K562 (cell line): ENCODE measurements around the gene KRT76. TPM values are rescaled to one million over a fixed set of nuclear protein-coding genes. Genes with fewer than 3 reads are reported as not detected.

Experiments used
- ATAC-seq: fragments of 200-7000 bp; cut with Tn5 transposase; 3 replicates; pipeline ENCODE4 v1.9.1; 2020; ENCODE audit warnings: moderate library complexity
- BruUV-seq: library from RNA; stranded (reverse); fragments of 400-500 nt; replicated peaks from 2 replicates; lab custom pipeline; 2021; lab: Mats Ljungman, UMichigan
- CTCF ChIA-PET: fragments of 300-600 bp; formaldehyde crosslinking; extraction: SDS; loops from one replicate; lab custom pipeline; 2021; ENCODE audit warnings: low intra/inter-chr PET ratio; lab: Yijun Ruan, JAX
- POLR2A ChIA-PET: fragments of 300-600, 350-650 bp; sonication (Branson Sonifier 250); formaldehyde crosslinking; extraction: SDS; loops from one replicate; lab custom pipeline; 2021; ENCODE audit warnings: antibody characterized with exemption, inconsistent platforms; lab: Yijun Ruan, JAX
- DNase-seq, 4 experiments: peaks; one replicate each; pipeline versions ENCODE4 v3.0.0 to v3.0.0-alpha.2; 2011 to 2018; ENCODE audit warnings: low spot score in 3 of 4, mixed read lengths in 3 of 4; ENCODE audit errors: extremely low read depth in 1 of 4
- FAIRE-seq: peaks from 2 replicates; lab custom pipeline; 2011; peaks lifted over from hg19 to GRCh38; lab: Jason Lieb, UNC
- H2AFZ ChIP-seq: 2 replicates; pipeline ENCODE4 v1.6.0; 2011; ENCODE audit warnings: low read depth, low read length, control low read depth, inconsistent platforms
- H3K27ac ChIP-seq: fragments of 200-600 bp; 3 replicates; pipeline ENCODE4 v1.8.0; 2011; ENCODE audit warnings: low read depth, mild to moderate bottlenecking, control low read depth, inconsistent platforms, low read length, moderate library complexity, mixed read lengths; ENCODE audit errors: extremely low read depth
- H3K27me3 ChIP-seq, 2 experiments: fragments of 300-600 bp in 1 of 2; 2 replicates in 1 of 2; 3 replicates in 1 of 2; pipeline versions ENCODE4 v1.6.0 to v1.8.0; 2011; ENCODE audit warnings: inconsistent platforms in 2 of 2, low read length in 2 of 2, mild to moderate bottlenecking in 1 of 2, mixed read lengths in 1 of 2, moderate library complexity in 1 of 2; ENCODE audit not compliant: control insufficient read depth in 2 of 2, insufficient read depth in 2 of 2
- H3K36me3 ChIP-seq: fragments of 300-600 bp; 3 replicates; pipeline ENCODE4 v1.8.0; 2011; ENCODE audit warnings: mild to moderate bottlenecking, low read length, inconsistent platforms; ENCODE audit not compliant: control insufficient read depth, insufficient read depth
- H3K4me1 ChIP-seq, 2 experiments: fragments of 200-600 bp in 1 of 2; replicated peaks in 1 of 2; 2 replicates in 1 of 2; 3 replicates in 1 of 2; pipeline versions ENCODE4 v1.5.1 to v1.8.0; 2011; ENCODE audit warnings: inconsistent platforms in 2 of 2, low read length in 2 of 2, mild to moderate bottlenecking in 1 of 2, mixed read lengths in 1 of 2, moderate library complexity in 1 of 2; ENCODE audit not compliant: control insufficient read depth in 2 of 2, insufficient read depth in 2 of 2
- H3K4me2 ChIP-seq: 2 replicates; pipeline ENCODE4 v1.6.1; 2011; ENCODE audit warnings: low read length, control low read depth, inconsistent platforms, mixed read lengths; ENCODE audit not compliant: insufficient read depth
- H3K4me3 ChIP-seq: fragments of 200-600 bp; sonication (generic), shearing (Covaris generic); 2 replicates; pipeline ENCODE4 v1.5.1; 2016; ENCODE audit warnings: control low read depth, inconsistent platforms
- H3K79me2 ChIP-seq: fragments of 200-600 bp; 3 replicates; pipeline ENCODE4 v1.8.0; 2011; ENCODE audit warnings: low read length, inconsistent platforms; ENCODE audit not compliant: control insufficient read depth, insufficient read depth
- H3K9ac ChIP-seq, 2 experiments: 2 replicates each; pipeline versions ENCODE4 v1.6.0 to v1.6.1; 2011; ENCODE audit warnings: low read depth in 2 of 2, low read length in 2 of 2, control low read depth in 1 of 2, inconsistent platforms in 1 of 2, mild to moderate bottlenecking in 1 of 2, mixed read lengths in 1 of 2; ENCODE audit not compliant: insufficient read depth in 1 of 2
- H3K9me1 ChIP-seq: one replicate; pipeline ENCODE4 v1.6.0; 2011; ENCODE audit warnings: inconsistent platforms, mild to moderate bottlenecking, low read length, moderate library complexity; ENCODE audit not compliant: control insufficient read depth, insufficient read depth
- H3K9me3 ChIP-seq: replicated peaks from 2 replicates; pipeline ENCODE4 v1.5.1; 2011; ENCODE audit warnings: low read depth, low read length, inconsistent platforms; ENCODE audit not compliant: control insufficient read depth, insufficient read depth
- H4K20me1 ChIP-seq: replicated peaks from 2 replicates; pipeline ENCODE4 v1.6.1; 2011; ENCODE audit warnings: low read length, inconsistent platforms, mixed read lengths; ENCODE audit not compliant: control insufficient read depth, insufficient read depth
- BHLHE40 ChIP-seq: IDR thresholded peaks from 2 replicates; pipeline ENCODE4 v1.6.1; 2011; ENCODE audit warnings: low read length, improper control_type of control experiment
- CEBPB ChIP-seq: fragments of 450-650 bp; IDR thresholded peaks from 2 replicates; pipeline ENCODE4 v1.6.1; 2016; ENCODE audit warnings: missing genetic modification characterization, missing compliant biosample characterization
- HDAC8 ChIP-seq: fragments of 450-650 bp; IDR thresholded peaks from 2 replicates; pipeline ENCODE4 v1.6.1; 2016; ENCODE audit warnings: mild to moderate bottlenecking, missing genetic modification characterization, moderate library complexity, missing compliant biosample characterization
- HOMEZ ChIP-seq: fragments of 250-450 bp; sonication (Bioruptor Pico); IDR thresholded peaks from 2 replicates; pipeline ENCODE4 v1.4.0; 2020; ENCODE audit warnings: mild to moderate bottlenecking, moderate library complexity
- HOXB6 ChIP-seq: fragments of 250-450 bp; sonication (Bioruptor Pico); IDR thresholded peaks from 2 replicates; pipeline ENCODE4 v1.5.1; 2022; ENCODE audit warnings: mild to moderate bottlenecking, borderline replicate concordance
- KAT2B ChIP-seq: IDR thresholded peaks from one replicate; pipeline ENCODE4 v1.6.1; 2012; ENCODE audit warnings: low read depth, mild to moderate bottlenecking, control low read depth, inconsistent platforms, low read length, moderate library complexity
- KHSRP ChIP-seq: fragments of 450-650 bp; IDR thresholded peaks from 2 replicates; pipeline ENCODE4 v1.6.1; 2017
- NFATC3 ChIP-seq: fragments of 450-650 bp; IDR thresholded peaks from 2 replicates; pipeline ENCODE4 v1.6.1; 2017; ENCODE audit warnings: mild to moderate bottlenecking
- NFXL1 ChIP-seq: fragments of 450-650 bp; formaldehyde crosslinking; IDR thresholded peaks from 2 replicates; pipeline ENCODE4 v1.4.0; 2021; ENCODE audit warnings: mild to moderate bottlenecking
- RBM25 ChIP-seq: fragments of 200-400 bp; formaldehyde crosslinking; IDR thresholded peaks from 2 replicates; pipeline ENCODE4 v1.6.1; 2018; ENCODE audit warnings: low read length, low read depth, moderate library complexity; ENCODE audit not compliant: severe bottlenecking
- TRIM24 ChIP-seq, 2 experiments: fragments of 450-650 bp; IDR thresholded peaks; 2 replicates each; pipeline ENCODE4 v1.6.1; 2016
- ZBTB34 ChIP-seq: fragments of 250-450 bp; sonication (Bioruptor Pico); IDR thresholded peaks from 2 replicates; pipeline ENCODE4 v1.8.0; 2021; ENCODE audit warnings: mild to moderate bottlenecking, moderate library complexity
- ZNF609 ChIP-seq: sonication (generic); formaldehyde crosslinking; IDR thresholded peaks from 2 replicates; pipeline ENCODE4 v1.8.1; 2023; ENCODE audit warnings: missing genetic modification reagents, mild to moderate bottlenecking, borderline replicate concordance
- WGBS: fragments of 100-300 bp; shearing (Covaris generic); methylation state at CpG from one replicate; pipeline ENCODE4 v1.1.6; 2016; ENCODE audit warnings: low coverage, mixed read lengths; ENCODE audit not compliant: insufficient coverage; ENCODE audit errors: missing lambda C conversion rate; 5-methylcytosine and 5-hydroxymethylcytosine counted together
- in situ Hi-C: fragments of 300-500 bp; cut with MboI; formaldehyde crosslinking; loops from 4 replicates; pipeline ENCODE4 v1.15.0; 2018; ENCODE audit warnings: inconsistent platforms, mixed read lengths
- intact Hi-C: fragments of 100-400 bp; cut with micrococcal nuclease; formaldehyde crosslinking; loops from 2 replicates; pipeline ENCODE4 v1.14.2; 2022
- polyA plus RNA-seq, 8 experiments: library from polyadenylated mRNA; depleted of rRNA in 4 of 8; stranded (reverse) in 5 of 8; unstranded in 3 of 8; fragments of >200 nt; fragmentation: Nextera tagmentation in 2 of 8; fragmentation: Illumina TruSeq in 1 of 8; extraction: Ambion mirVana in 2 of 8; extraction: Trizol in 1 of 8; gene quantifications; 2 replicates each; pipeline versions ENCODE4 v1.2.1 to v1.2.3, GENCODE V29; 2011 to 2014; ENCODE audit warnings: inconsistent platforms in 1 of 8, missing spikeins in 1 of 8
- total RNA-seq, 7 experiments: library from RNA; depleted of rRNA in 6 of 7; stranded (reverse); fragments of >200 nt in 6 of 7; fragmentation: Illumina TruSeq in 2 of 7; extraction: Trizol in 2 of 7; gene quantifications; 2 replicates each; pipeline versions ENCODE4 v1.2.1 to v1.2.3, GENCODE V29; 2011 to 2021; ENCODE audit warnings: low replicate concordance in 1 of 7

KRT76 gene
- total and polyA plus RNA-seq, 9 of the 15 experiments (the other 6 are each of a cell fraction or from before 2014, with no cell fraction given): not detected

- no peak for TF ChIP-seq ZNF609
- TF ChIP-seq TRIM24 (IDR thresholded peaks at IDR 0.05): no peak
- peak; percentile 88 for TF ChIP-seq RBM25
- TF ChIP-seq KAT2B: no peak
Measured at GRCh38 chr12:52819731-52820510, 42.8 kb upstream of the KRT76 start (continued).

GRCh38 chr12:52818887-52819420 lies 41.8 kb upstream of the KRT76 start:
- FAIRE-seq (no peak), DNase-seq (no peak), ATAC-seq (no peak)
- H3K36me3 ChIP-seq: no peaks in the 10 kb centered on the region
- BruUV-seq: no TSS peak
- peaks cover 2% of the 10 kb centered on the region for H3K9me1 ChIP-seq
- intact Hi-C loops (no loop called here), in situ Hi-C loops (no loop called here)
- H3K27me3 ChIP-seq: peaks cover 19 to 71% of the 10 kb centered on the region in 2 experiments
- no peaks in the 10 kb centered on the region; the same call in 1 of the 2 replicates for H4K20me1 ChIP-seq
- no peaks in the 10 kb centered on the region; a peak in 2 of 5 replicates for H3K4me1 ChIP-seq
- no peak overlapping the region for H3K4me3 ChIP-seq
- H3K79me2 ChIP-seq: no peaks in the 10 kb centered on the region
- TF ChIP-seq NFATC3 (no peak), NFXL1 (no peak), HDAC8 (tag) (no peak), BHLHE40 (peak; percentile 63; the same call in 1 of the 2 replicates), CEBPB (tag) (no peak), HOXB6 (CRISPR knock-in tag) (no peak), HOMEZ (CRISPR knock-in tag) (no peak), ZBTB34 (CRISPR knock-in tag) (no peak), KHSRP (no peak)
- POLR2A ChIA-PET: no interaction called here
- WGBS: 0% methylated on average over 5 of the region's 7 CpGs
- H3K4me2 ChIP-seq: no peak overlapping the region
- H3K9me3 ChIP-seq: no peaks in the 10 kb centered on the region
- peak overlapping the region in 1 of 2 experiments; percentile 55; a peak in 2 of 4 replicates for H3K9ac ChIP-seq
- no peak overlapping the region for H3K27ac ChIP-seq
- H2AFZ ChIP-seq: no peak overlapping the region
- CTCF ChIA-PET: interaction anchor here (0.6 kb wide), 1 partner anchor 18 kb away, joined by 3 read pairs; no protein-coding TSS in a partner anchor
